Neuron (in vitro differentiated cells): ENCODE results near the gene PRDM5.

ENCODE experiments used
- H2AFZ ChIP-seq: one replicate; pipeline ENCODE4 v1.6.1; 2013; ENCODE audit warnings: low read depth, mild to moderate bottlenecking, inconsistent platforms, low read length, moderate library complexity
- H3K27me3 ChIP-seq: one replicate; pipeline ENCODE4 v1.6.1; 2013; ENCODE audit warnings: low read length; ENCODE audit not compliant: insufficient read depth
- H3K36me3 ChIP-seq: one replicate; pipeline ENCODE4 v1.6.1; 2013; ENCODE audit warnings: low read length; ENCODE audit not compliant: insufficient read depth
- H3K4me1 ChIP-seq: one replicate; pipeline ENCODE4 v1.6.1; 2013; ENCODE audit warnings: low read length; ENCODE audit not compliant: insufficient read depth
- H3K4me3 ChIP-seq: 2 replicates; pipeline ENCODE4 v1.5.1; 2013; ENCODE audit warnings: mild to moderate bottlenecking, low read length, moderate library complexity
- H3K9me3 ChIP-seq: one replicate; pipeline ENCODE4 v1.6.1; 2013; ENCODE audit warnings: low read length

The PRDM5 gene

DNA sequence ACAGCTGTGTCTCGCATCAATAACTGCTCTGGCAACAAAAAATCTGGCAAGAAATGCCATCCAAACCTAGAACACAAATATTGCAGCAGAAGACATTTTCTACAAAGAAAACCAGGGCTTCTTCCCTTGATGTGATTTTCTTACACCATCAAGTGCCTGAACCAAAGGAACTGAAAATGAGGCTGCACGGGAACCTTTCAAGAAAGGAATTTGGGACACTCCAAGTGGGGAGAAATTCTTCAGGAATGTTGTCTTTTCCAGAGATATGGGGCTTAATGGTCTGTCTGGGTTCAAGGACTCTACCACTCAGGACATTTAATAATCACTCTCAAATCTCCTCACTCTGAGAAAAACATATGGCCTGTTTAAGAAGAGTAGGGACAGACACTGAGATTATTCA, 57.6 kb downstream of the PRDM5 start:
- Histone ChIP-seq H3K9me3 (no peaks in the 10 kb centered on the region), H3K4me1 (peaks cover 16% of the 10 kb centered on the region), H2AFZ (no peak overlapping the region), H3K36me3 (no peaks in the 10 kb centered on the region), H3K27me3 (no peaks in the 10 kb centered on the region), H3K4me3 (no peak overlapping the region)

DNA sequence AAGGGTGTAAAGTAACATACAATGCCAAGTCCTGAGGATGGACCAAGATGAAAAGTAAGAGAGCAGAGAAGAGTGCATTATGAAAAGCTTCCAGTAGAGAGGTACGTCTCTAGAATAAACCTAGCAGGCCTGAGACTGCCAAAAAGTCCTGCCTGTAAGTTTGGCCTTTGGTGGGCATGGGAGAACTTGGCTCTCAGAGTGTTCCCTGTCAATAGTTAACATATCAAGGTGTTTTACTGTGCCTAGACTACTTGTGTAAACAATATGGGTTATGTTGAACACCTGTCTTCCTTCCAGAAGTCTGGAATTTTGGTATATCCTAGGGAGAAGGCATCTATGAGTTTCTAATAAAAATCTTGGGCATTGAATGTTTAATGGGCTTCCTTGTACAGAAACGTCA, 60.1 kb downstream of the PRDM5 start:
- peaks cover 2% of the 10 kb centered on the region for H3K36me3 ChIP-seq

DNA sequence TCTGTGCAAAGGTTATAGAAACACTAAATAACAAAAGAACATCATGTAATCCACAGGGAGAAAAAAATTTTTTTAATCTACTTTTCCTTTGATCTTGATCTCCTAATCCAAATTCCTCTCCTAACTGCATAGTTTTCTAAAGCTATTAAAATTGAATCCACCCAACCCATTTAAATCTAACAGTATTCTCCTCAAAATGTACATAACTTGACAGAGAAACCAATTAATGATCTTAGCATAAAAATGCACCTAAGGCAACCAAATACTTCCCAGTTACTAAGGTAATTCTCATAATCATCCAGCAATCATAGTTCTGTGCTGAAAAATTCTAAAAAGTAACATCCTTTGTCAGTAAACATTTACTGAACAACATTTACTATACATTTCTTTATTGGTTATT, 60.7 kb downstream of the PRDM5 start:
- no peaks in the 10 kb centered on the region for H3K9me3 ChIP-seq
- H3K36me3 ChIP-seq, result peaks cover 2% of the 10 kb centered on the region
- peaks cover 15% of the 10 kb centered on the region for H3K4me1 ChIP-seq
- H3K4me3 ChIP-seq, result no peak overlapping the region
- no peak overlapping the region for H2AFZ ChIP-seq
- H3K27me3 ChIP-seq, result no peaks in the 10 kb centered on the region

More for the DNA sequence above, 60.1 kb downstream of the PRDM5 start:
- Histone ChIP-seq H3K4me1 (peaks cover 16% of the 10 kb centered on the region), H3K4me3 (no peak overlapping the region), H3K27me3 (no peaks in the 10 kb centered on the region), H3K9me3 (no peaks in the 10 kb centered on the region), H2AFZ (no peak overlapping the region)

GRCh38 chr4:120858776-120859175, 63.8 kb downstream of the PRDM5 start:
- Histone ChIP-seq H3K36me3 (peaks cover 2% of the 10 kb centered on the region), H3K4me3 (no peak overlapping the region), H3K4me1 (no peaks in the 10 kb centered on the region), H3K9me3 (no peaks in the 10 kb centered on the region), H3K27me3 (no peaks in the 10 kb centered on the region), H2AFZ (no peak overlapping the region)

DNA sequence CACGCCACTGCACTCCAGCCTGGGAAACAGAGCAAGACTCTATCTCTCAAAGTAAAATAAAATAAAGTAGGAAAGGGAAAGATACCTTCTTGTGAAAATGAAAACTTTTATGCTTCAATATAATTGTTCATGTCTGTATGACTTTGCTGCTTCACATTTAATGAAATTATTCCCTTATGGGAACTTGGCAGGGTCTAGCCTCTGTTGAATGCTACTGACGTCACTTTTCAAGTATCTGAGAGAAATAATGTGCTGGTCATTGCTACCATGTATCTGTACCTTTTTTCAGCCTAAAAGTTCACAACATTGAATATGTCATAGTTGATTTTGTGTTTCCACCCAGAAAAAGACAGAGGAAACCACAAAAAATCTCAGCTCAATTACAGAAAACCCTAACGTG, 65.2 kb downstream of the PRDM5 start:
- Histone ChIP-seq H3K36me3 (peaks cover 2% of the 10 kb centered on the region), H2AFZ (no peak overlapping the region), H3K9me3 (no peaks in the 10 kb centered on the region), H3K4me1 (no peaks in the 10 kb centered on the region), H3K27me3 (no peaks in the 10 kb centered on the region), H3K4me3 (no peak overlapping the region)

DNA sequence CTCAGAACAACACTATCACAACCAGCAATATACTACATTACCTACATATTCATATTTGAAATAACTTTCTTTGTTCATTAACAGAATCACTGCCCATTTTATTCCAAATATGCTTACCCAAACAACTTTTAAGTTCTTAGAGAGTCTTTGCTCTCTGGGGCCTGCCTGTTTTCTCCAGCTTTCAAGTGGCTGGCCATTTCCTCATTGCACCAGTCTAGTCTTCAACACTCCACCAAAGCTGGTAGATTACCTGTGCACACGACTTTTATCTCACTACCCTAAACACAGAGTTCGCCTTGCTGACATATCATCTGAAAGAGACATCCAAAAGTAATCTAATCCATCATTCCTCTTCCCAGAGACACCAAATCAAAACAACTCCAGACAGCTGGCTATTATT, 66.2 kb downstream of the PRDM5 start:
- Histone ChIP-seq H2AFZ (no peak overlapping the region), H3K27me3 (no peaks in the 10 kb centered on the region), H3K4me1 (no peaks in the 10 kb centered on the region), H3K4me3 (no peak overlapping the region), H3K9me3 (no peaks in the 10 kb centered on the region), H3K36me3 (peaks cover 4% of the 10 kb centered on the region)

DNA sequence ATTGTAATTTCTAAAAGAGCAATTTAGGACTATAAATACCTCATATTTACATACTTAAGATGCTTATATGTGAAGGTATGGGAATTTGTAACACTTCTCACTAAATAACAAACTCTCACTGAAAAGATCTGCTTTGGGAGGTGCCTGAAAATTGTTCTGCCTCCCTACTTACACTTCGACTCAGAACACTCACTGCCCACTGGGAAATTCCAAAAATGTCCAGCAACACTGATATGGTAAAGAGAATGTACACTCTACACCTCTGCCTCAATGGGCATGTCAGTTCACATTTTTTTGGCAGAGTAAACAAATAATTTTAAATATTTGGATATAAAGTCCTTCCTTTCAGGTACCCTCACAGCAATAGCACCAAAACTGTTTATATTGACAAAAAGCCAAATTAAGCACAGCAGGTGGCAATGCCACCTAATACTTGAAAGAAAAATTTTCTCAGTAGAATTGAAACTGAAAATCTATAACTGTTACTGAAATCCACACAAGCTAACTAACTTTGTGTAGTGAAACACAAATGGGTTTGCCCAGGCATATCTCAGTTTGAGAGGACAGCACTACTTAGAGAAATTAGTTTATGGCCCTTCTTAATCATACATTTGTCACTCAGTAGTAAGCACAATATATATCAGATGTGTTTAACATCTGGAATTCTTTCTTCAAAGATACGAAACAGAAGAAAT, 67.1 kb downstream of the PRDM5 start:
- no peak overlapping the region for H3K4me3 ChIP-seq
- H3K27me3 ChIP-seq, result no peaks in the 10 kb centered on the region
- H3K4me1 ChIP-seq, result no peaks in the 10 kb centered on the region
- H3K36me3 ChIP-seq, result peaks cover 4% of the 10 kb centered on the region
- no peak overlapping the region for H2AFZ ChIP-seq
- no peaks in the 10 kb centered on the region for H3K9me3 ChIP-seq

- Histone ChIP-seq H3K27me3 (no peaks in the 10 kb centered on the region), H3K4me1 (no peaks in the 10 kb centered on the region), H3K4me3 (no peak overlapping the region), H3K36me3 (peaks cover 3% of the 10 kb centered on the region), H3K9me3 (no peaks in the 10 kb centered on the region), H2AFZ (no peak overlapping the region)
Measured at GRCh38 chr4:120853161-120853935, 69.2 kb downstream of the PRDM5 start.

GRCh38 chr4:120850018-120850599, 72.4 kb downstream of the PRDM5 start:
- Histone ChIP-seq H3K27me3 (no peaks in the 10 kb centered on the region), H3K9me3 (no peaks in the 10 kb centered on the region), H3K4me1 (no peaks in the 10 kb centered on the region), H3K4me3 (no peak overlapping the region), H3K36me3 (peaks cover 3% of the 10 kb centered on the region), H2AFZ (no peak overlapping the region)

DNA sequence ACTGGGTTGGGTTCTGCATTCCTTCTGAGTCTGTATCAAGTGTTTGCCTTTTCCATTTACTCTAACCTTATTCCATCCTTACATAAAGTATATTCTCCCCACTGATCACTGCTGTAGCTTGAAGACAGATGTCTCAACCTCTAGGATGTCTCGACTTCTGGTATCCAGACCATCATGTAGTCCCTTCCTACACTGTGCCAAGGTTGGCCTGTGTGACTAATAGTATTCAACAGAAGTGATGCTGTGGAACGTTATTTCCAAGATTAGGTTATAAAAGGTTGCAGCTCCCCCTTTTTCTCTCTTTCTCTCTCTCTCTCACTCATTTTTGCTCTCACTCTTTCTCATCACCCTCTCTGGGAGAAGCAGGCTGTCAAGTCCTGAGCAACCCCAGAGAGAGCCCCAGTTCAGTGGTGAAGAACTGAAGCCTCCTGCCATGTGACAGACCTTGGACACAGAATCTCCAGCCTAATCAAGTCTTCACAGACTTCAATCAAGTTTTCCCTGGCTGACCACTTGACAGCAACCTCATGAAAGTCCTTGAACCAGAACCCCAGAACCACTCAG, 75.4 kb downstream of the PRDM5 start:
- H3K4me3 ChIP-seq, result no peak overlapping the region
- H3K4me1 ChIP-seq, result no peaks in the 10 kb centered on the region
- no peaks in the 10 kb centered on the region for H3K36me3 ChIP-seq
- no peaks in the 10 kb centered on the region for H3K9me3 ChIP-seq
- no peak overlapping the region for H2AFZ ChIP-seq
- H3K27me3 ChIP-seq, result no peaks in the 10 kb centered on the region

DNA sequence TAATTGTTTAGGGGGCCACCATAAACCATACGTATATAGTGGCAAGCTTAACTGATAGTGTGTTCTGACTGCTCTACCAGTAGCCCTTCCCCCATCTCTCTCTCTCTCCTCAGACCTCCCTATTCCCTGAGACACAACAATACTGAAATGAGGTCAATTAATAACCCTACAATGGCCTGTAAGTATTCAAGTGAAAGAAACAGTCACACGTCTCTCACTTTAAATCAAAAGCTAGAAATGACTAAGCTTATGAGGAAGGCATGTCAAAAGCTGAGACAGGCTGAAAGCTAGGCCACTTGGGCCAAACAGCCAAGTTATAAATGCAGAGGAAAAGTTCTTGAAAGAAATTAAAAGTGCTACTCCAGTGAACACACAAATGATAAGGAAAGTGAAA, 78.0 kb downstream of the PRDM5 start:
- Histone ChIP-seq H3K4me1 (no peaks in the 10 kb centered on the region), H3K36me3 (no peaks in the 10 kb centered on the region)

DNA sequence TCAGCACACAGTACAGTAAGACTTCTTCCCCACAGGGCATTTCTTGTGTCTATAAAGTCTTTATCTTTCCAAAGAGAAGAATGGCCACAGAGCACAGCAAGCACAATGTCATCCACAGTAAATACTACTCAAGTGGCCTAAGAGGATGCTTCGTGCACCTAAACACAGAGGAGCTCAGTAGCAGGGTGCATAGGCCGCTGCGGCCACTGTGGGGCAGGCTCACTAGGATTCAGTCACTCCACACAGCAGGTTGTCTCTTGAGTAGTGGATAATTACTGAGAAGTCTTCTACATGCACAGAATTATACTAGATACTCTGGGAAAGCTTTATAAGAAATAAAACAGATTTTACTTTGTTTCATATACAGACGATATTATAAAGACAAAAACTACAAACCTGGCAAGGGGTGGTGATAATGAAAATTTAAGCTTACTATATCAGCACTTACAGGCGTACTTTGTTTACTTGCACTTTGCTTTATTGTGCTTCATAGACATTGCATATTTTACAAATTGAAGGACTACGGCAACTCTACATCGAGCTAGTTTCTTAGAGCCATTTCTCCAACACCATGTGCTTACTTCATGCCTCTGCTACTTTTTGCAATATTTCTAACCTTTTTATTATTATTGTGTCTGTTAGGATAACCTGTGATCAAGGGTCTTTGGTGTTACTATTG, 78.5 kb downstream of the PRDM5 start:
- no peaks in the 10 kb centered on the region for H3K36me3 ChIP-seq
- no peaks in the 10 kb centered on the region for H3K27me3 ChIP-seq
- no peak overlapping the region for H3K4me3 ChIP-seq
- no peaks in the 10 kb centered on the region for H3K4me1 ChIP-seq
- no peaks in the 10 kb centered on the region for H3K9me3 ChIP-seq
- H2AFZ ChIP-seq, result no peak overlapping the region

More for the DNA sequence above, 78.0 kb downstream of the PRDM5 start:
- no peak overlapping the region for H2AFZ ChIP-seq
- no peaks in the 10 kb centered on the region for H3K27me3 ChIP-seq
- H3K9me3 ChIP-seq, result no peaks in the 10 kb centered on the region
- H3K4me3 ChIP-seq, result no peak overlapping the region

- Histone ChIP-seq H3K4me3 (no peak overlapping the region), H3K27me3 (no peaks in the 10 kb centered on the region), H2AFZ (no peak overlapping the region), H3K4me1 (no peaks in the 10 kb centered on the region), H3K9me3 (no peaks in the 10 kb centered on the region), H3K36me3 (no peaks in the 10 kb centered on the region)
Measured at GRCh38 chr4:120842031-120842430, 80.5 kb downstream of the PRDM5 start.
